Neural progenitor cell (in vitro differentiated cells): ENCODE results near the gene SLC16A2. TPM values are rescaled to one million over a fixed set of nuclear protein-coding genes. Genes with fewer than 3 reads are reported as not detected.

ENCODE experiments used
- DNase-seq: peaks from one replicate; pipeline ENCODE4 v3.0.0-alpha.2; 2016; ENCODE audit warnings: low spot score
- H2AFZ ChIP-seq: fragments of 200-600 bp; sonication (generic); replicated peaks from 2 replicates; pipeline ENCODE4 v1.6.1; 2016; ENCODE audit warnings: antibody characterized with exemption
- H3F3A ChIP-seq: fragments of 200-600 bp; sonication (generic); 2 replicates; pipeline ENCODE4 v1.6.1; 2016; ENCODE audit warnings: antibody characterized with exemption, low read depth
- H3K27ac ChIP-seq: fragments of 200-600 bp; sonication (generic); 2 replicates; pipeline ENCODE4 v1.5.1; 2016; ENCODE audit warnings: mild to moderate bottlenecking
- H3K27me3 ChIP-seq: fragments of 200-600 bp; sonication (generic); 2 replicates; pipeline ENCODE4 v1.6.1; 2016; ENCODE audit warnings: mild to moderate bottlenecking, moderate library complexity
- H3K36me3 ChIP-seq: fragments of 200-600 bp; sonication (generic); 2 replicates; pipeline ENCODE4 v1.5.1; 2016
- H3K4me1 ChIP-seq: fragments of 200-600 bp; sonication (generic); 2 replicates; pipeline ENCODE4 v1.6.1; 2016; ENCODE audit warnings: mixed run types
- H3K4me2 ChIP-seq: fragments of 200-600 bp; sonication (generic); 2 replicates; pipeline ENCODE4 v1.6.1; 2016
- H3K4me3 ChIP-seq: fragments of 200-600 bp; sonication (generic); 2 replicates; pipeline ENCODE4 v1.5.1; 2016
- H3K79me2 ChIP-seq: fragments of 200-600 bp; sonication (generic); 2 replicates; pipeline ENCODE4 v1.6.1; 2016; ENCODE audit warnings: low read depth
- H3K9ac ChIP-seq: fragments of 200-600 bp; sonication (generic); 2 replicates; pipeline ENCODE4 v1.6.1; 2016
- H3K9me3 ChIP-seq: fragments of 200-600 bp; sonication (generic); 2 replicates; pipeline ENCODE4 v1.5.1; 2016; ENCODE audit warnings: low read depth
- H4K20me1 ChIP-seq: fragments of 200-600 bp; sonication (generic); 2 replicates; pipeline ENCODE4 v1.6.1; 2016; ENCODE audit warnings: low read depth
- H3K27ac Mint-ChIP-seq: 3 replicates; pipeline ENCODE4 v1.8.0; 2021; ENCODE audit warnings: mixed read lengths
- H3K27me3 Mint-ChIP-seq: 2 replicates; pipeline ENCODE4 v1.8.0; 2022; ENCODE audit warnings: low read depth, mild to moderate bottlenecking, inconsistent platforms, moderate library complexity, mixed read lengths; ENCODE audit not compliant: insufficient read depth
- H3K36me3 Mint-ChIP-seq: 3 replicates; pipeline ENCODE4 v1.8.0; 2021; ENCODE audit warnings: mixed read lengths
- H3K4me1 Mint-ChIP-seq: 3 replicates; pipeline ENCODE4 v1.8.0; 2021; ENCODE audit warnings: mixed read lengths
- H3K4me3 Mint-ChIP-seq: 3 replicates; pipeline ENCODE4 v1.8.0; 2021; ENCODE audit warnings: mild to moderate bottlenecking, moderate library complexity, mixed read lengths
- H3K9me3 Mint-ChIP-seq: 3 replicates; pipeline ENCODE4 v1.8.0; 2020; ENCODE audit warnings: mixed read lengths
- CTCF ChIP-seq: fragments of 200-600 bp; sonication (generic); IDR thresholded peaks from 2 replicates; pipeline ENCODE4 v1.5.1; 2017; ENCODE audit warnings: antibody characterized with exemption, mild to moderate bottlenecking
- EZH2 ChIP-seq: fragments of 200-600 bp; sonication (generic); IDR thresholded peaks from 2 replicates; pipeline ENCODE4 v1.6.1; 2017; ENCODE audit warnings: antibody characterized with exemption, mild to moderate bottlenecking, moderate library complexity
- EZH2phosphoT487 ChIP-seq: fragments of 200-600 bp; sonication (generic); IDR thresholded peaks from 2 replicates; pipeline ENCODE4 v1.6.1; 2017; ENCODE audit warnings: antibody characterized with exemption
- total RNA-seq: library from RNA; depleted of rRNA; stranded (reverse); fragments of >200 nt; gene quantifications from 2 replicates; pipeline ENCODE4 v1.2.3, GENCODE V29; 2015; ENCODE audit warnings: low replicate concordance

SLC16A2 gene
- total RNA-seq, 1 donor from 2014 or later, result 12.6 TPM

GRCh38 chrX:74431797-74432196 lies 10.5 kb downstream of the SLC16A2 start:
- Mint-ChIP-seq H3K27me3 (peaks cover 2% of the 10 kb centered on the region), H3K4me1 (peaks cover 31% of the 10 kb centered on the region), H3K27ac (peak overlapping the region; percentile 48), H3K36me3 (peaks cover 25% of the 10 kb centered on the region), H3K9me3 (peaks cover 5% of the 10 kb centered on the region), H3K4me3 (peak overlapping the region; percentile 67)
- peak overlapping the region; percentile 66 for H3K27ac ChIP-seq
- H3K4me1 ChIP-seq, result peaks cover 13% of the 10 kb centered on the region
- no peak overlapping the region for H3K9ac ChIP-seq
- no peak overlapping the region for H2AFZ ChIP-seq
- H3K9me3 ChIP-seq, result no peaks in the 10 kb centered on the region
- H4K20me1 ChIP-seq, result no peaks in the 10 kb centered on the region
- H3K36me3 ChIP-seq, result peaks cover 3% of the 10 kb centered on the region
- peak overlapping the region; percentile 49 for H3K4me2 ChIP-seq
- H3K79me2 ChIP-seq, result no peaks in the 10 kb centered on the region
- DNase-seq, result peak; percentile 13
- H3F3A ChIP-seq, result peaks cover 12% of the 10 kb centered on the region
- no peak overlapping the region for H3K4me3 ChIP-seq
- no peaks in the 10 kb centered on the region for H3K27me3 ChIP-seq
- TF ChIP-seq EZH2, result no peak
- TF ChIP-seq CTCF, result no peak
- TF ChIP-seq EZH2phosphoT487, result no peak

- TF ChIP-seq EZH2, result no peak
- TF ChIP-seq EZH2phosphoT487, result no peak
- TF ChIP-seq CTCF, result no peak
- Histone ChIP-seq H3F3A (peaks cover 12% of the 10 kb centered on the region), H4K20me1 (no peaks in the 10 kb centered on the region), H3K9ac (no peak overlapping the region), H3K9me3 (no peaks in the 10 kb centered on the region), H3K4me2 (no peak overlapping the region), H3K79me2 (no peaks in the 10 kb centered on the region), H3K27ac (no peak overlapping the region), H3K36me3 (peaks cover 3% of the 10 kb centered on the region), H3K4me3 (no peak overlapping the region), H3K4me1 (peaks cover 13% of the 10 kb centered on the region), H3K27me3 (no peaks in the 10 kb centered on the region), H2AFZ (no peak overlapping the region)
- Mint-ChIP-seq H3K27me3 (peaks cover 3% of the 10 kb centered on the region), H3K27ac (no peak overlapping the region), H3K4me3 (no peak overlapping the region), H3K4me1 (peaks cover 44% of the 10 kb centered on the region), H3K36me3 (peaks cover 11% of the 10 kb centered on the region), H3K9me3 (peaks cover 5% of the 10 kb centered on the region)
- no peak for DNase-seq
These were observed 13.0 kb downstream of the SLC16A2 start for GRCh38 chrX:74434336-74434735.

DNA sequence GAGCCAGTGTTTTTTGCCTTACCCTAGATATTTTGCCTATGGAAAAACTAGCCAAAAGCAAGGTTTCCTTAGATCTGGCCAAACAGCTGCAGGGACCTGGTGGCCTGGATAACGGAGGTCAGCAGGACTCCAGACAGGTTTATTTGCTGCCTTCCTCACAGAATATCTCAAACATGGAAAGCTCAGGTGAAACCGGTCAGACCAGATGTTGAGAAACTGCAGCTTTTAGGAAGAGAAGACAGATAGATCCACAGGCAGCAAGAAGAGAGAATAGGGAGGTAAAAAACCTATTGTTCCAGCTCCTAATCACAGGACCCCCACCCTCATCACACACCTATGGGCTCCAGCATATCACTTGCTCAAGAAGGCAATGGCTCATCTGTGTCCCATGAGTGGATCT lies 16.2 kb downstream of the SLC16A2 start:
- Histone ChIP-seq H3K27ac (no peak overlapping the region), H3K4me2 (no peak overlapping the region), H3K79me2 (no peaks in the 10 kb centered on the region), H2AFZ (no peak overlapping the region), H3K36me3 (no peaks in the 10 kb centered on the region), H3K9ac (no peak overlapping the region), H3F3A (peaks cover 1% of the 10 kb centered on the region), H3K4me3 (no peak overlapping the region), H3K27me3 (no peaks in the 10 kb centered on the region), H3K4me1 (peaks cover 1% of the 10 kb centered on the region), H3K9me3 (no peaks in the 10 kb centered on the region), H4K20me1 (no peaks in the 10 kb centered on the region)
- no peak for DNase-seq
- Mint-ChIP-seq H3K4me1 (peaks cover 39% of the 10 kb centered on the region), H3K27me3 (peaks cover 3% of the 10 kb centered on the region), H3K4me3 (no peak overlapping the region), H3K9me3 (peaks cover 9% of the 10 kb centered on the region), H3K36me3 (peaks cover 15% of the 10 kb centered on the region), H3K27ac (no peak overlapping the region)
- no peak for TF ChIP-seq CTCF
- TF ChIP-seq EZH2, result no peak
- no peak for TF ChIP-seq EZH2phosphoT487
